SK-N-SH (cell line): ENCODE data around the gene ATM. TPM values are rescaled to one million over a fixed set of nuclear protein-coding genes. Genes with fewer than 3 reads are reported as not detected.

ENCODE experiments used
- CTCF ChIA-PET: fragments of 300-600, 350-600 bp; formaldehyde crosslinking; extraction: SDS; loops from one replicate; lab custom pipeline; 2021; lab: Yijun Ruan, JAX
- POLR2A ChIA-PET: fragments of 350-600 bp; sonication (Branson Sonifier 250); formaldehyde crosslinking; extraction: SDS; loops from one replicate; lab custom pipeline; 2020; ENCODE audit warnings: antibody characterized with exemption, inconsistent platforms; lab: Yijun Ruan, JAX
- DNase-seq: peaks from one replicate; pipeline ENCODE4 v3.0.0; 2012
- H2AFZ ChIP-seq: fragments of 200-600 bp; sonication (generic); 2 replicates; pipeline ENCODE4 v1.8.1; 2016; ENCODE audit warnings: antibody characterized with exemption, mild to moderate bottlenecking, low read depth
- H3F3A ChIP-seq: fragments of 200-600 bp; sonication (generic); replicated peaks from 2 replicates; pipeline ENCODE3; 2016; ENCODE audit warnings: antibody characterized with exemption, mild to moderate bottlenecking; ENCODE audit not compliant: insufficient read depth
- H3K27ac ChIP-seq, 2 experiments: fragments of 200-500 bp in 1 of 2; fragments of 200-600 bp in 1 of 2; sonication (Bioruptor generic) in 1 of 2; sonication (generic), shearing (Covaris generic) in 1 of 2; 2 replicates each; pipeline versions ENCODE4 v1.5.1 to v1.6.1; 2014 to 2016; ENCODE audit warnings: low read depth in 2 of 2, inconsistent platforms in 1 of 2, low read length in 1 of 2, mild to moderate bottlenecking in 1 of 2, mixed read lengths in 1 of 2
- H3K27me3 ChIP-seq: fragments of 200-600 bp; sonication (generic), shearing (Covaris generic); 2 replicates; pipeline ENCODE4 v1.6.1; 2016; ENCODE audit warnings: mixed run types; ENCODE audit not compliant: insufficient read depth
- H3K36me3 ChIP-seq, 2 experiments: fragments of 200-500 bp in 1 of 2; fragments of 200-600 bp in 1 of 2; sonication (Bioruptor generic) in 1 of 2; sonication (generic) in 1 of 2; replicated peaks in 1 of 2; 2 replicates each; pipeline versions ENCODE3 to v1.5.1; 2014 to 2016; ENCODE audit warnings: low read length in 1 of 2, mild to moderate bottlenecking in 1 of 2; ENCODE audit not compliant: insufficient read depth in 2 of 2, control insufficient read depth in 1 of 2
- H3K4me1 ChIP-seq, 2 experiments: fragments of 200-500 bp in 1 of 2; fragments of 200-600 bp in 1 of 2; sonication (Bioruptor generic) in 1 of 2; sonication (generic), shearing (Covaris generic) in 1 of 2; 2 replicates each; pipeline versions ENCODE4 v1.5.1 to v1.6.1; 2014 to 2016; ENCODE audit warnings: low read depth in 1 of 2, low read length in 1 of 2, mixed run types in 1 of 2; ENCODE audit not compliant: insufficient read depth in 2 of 2, control insufficient read depth in 1 of 2
- H3K4me2 ChIP-seq: fragments of 200-600 bp; sonication (generic), shearing (Covaris generic); 2 replicates; pipeline ENCODE4 v1.6.1; 2017; ENCODE audit warnings: mixed run types
- H3K4me3 ChIP-seq, 2 experiments: fragments of 200-500 bp in 1 of 2; fragments of 200-600 bp in 1 of 2; sonication (Bioruptor generic) in 1 of 2; sonication (generic), shearing (Covaris generic) in 1 of 2; 2 replicates each; pipeline versions ENCODE4 v1.5.1 to v1.8.1; 2014 to 2016; ENCODE audit warnings: low read depth in 2 of 2, inconsistent platforms in 1 of 2, low read length in 1 of 2, mild to moderate bottlenecking in 1 of 2, mixed read lengths in 1 of 2, moderate library complexity in 1 of 2
- H3K79me2 ChIP-seq: fragments of 200-600 bp; sonication (generic); 2 replicates; pipeline ENCODE4 v1.8.1; 2017; ENCODE audit warnings: mild to moderate bottlenecking; ENCODE audit not compliant: insufficient read depth
- H3K9ac ChIP-seq: fragments of 200-600 bp; sonication (generic); 2 replicates; pipeline ENCODE4 v1.6.1; 2017; ENCODE audit warnings: mixed run types
- H3K9me2 ChIP-seq: fragments of 200-600 bp; sonication (generic); 2 replicates; pipeline ENCODE4 v1.6.1; 2017; ENCODE audit warnings: mixed run types
- H3K9me3 ChIP-seq: fragments of 200-600 bp; sonication (generic); 2 replicates; pipeline ENCODE4 v1.6.1; 2017; ENCODE audit warnings: mixed run types, mild to moderate bottlenecking, moderate library complexity
- H4K20me1 ChIP-seq: fragments of 200-600 bp; sonication (generic); 2 replicates; pipeline ENCODE4 v1.6.1; 2017; ENCODE audit warnings: mild to moderate bottlenecking, mixed run types; ENCODE audit not compliant: insufficient read depth
- CTCF ChIP-seq: fragments of 200-600 bp; sonication (generic); IDR thresholded peaks from 2 replicates; pipeline ENCODE4 v1.6.1; 2017; ENCODE audit warnings: antibody characterized with exemption, mild to moderate bottlenecking, moderate library complexity
- ELF1 ChIP-seq: IDR thresholded peaks from 2 replicates; pipeline ENCODE4 v1.4.0; 2012
- EP300 ChIP-seq, 2 experiments: IDR thresholded peaks; 2 replicates each; pipeline versions ENCODE4 v1.4.0 to v1.6.1; 2012; ENCODE audit warnings: borderline replicate concordance in 1 of 2, low read depth in 1 of 2, low read length in 1 of 2
- FOSL2 ChIP-seq: IDR thresholded peaks from 2 replicates; pipeline ENCODE4 v1.4.0; 2012; ENCODE audit warnings: low read depth, mild to moderate bottlenecking, moderate library complexity, borderline replicate concordance
- FOXM1 ChIP-seq: IDR thresholded peaks from 2 replicates; pipeline ENCODE4 v1.4.0; 2012; ENCODE audit warnings: low read depth, mild to moderate bottlenecking
- GATA2 ChIP-seq: sonication (generic); formaldehyde crosslinking; IDR thresholded peaks from 2 replicates; pipeline ENCODE4 v1.5.0; 2020; ENCODE audit warnings: mild to moderate bottlenecking, missing genetic modification reagents
- MEF2A ChIP-seq: IDR thresholded peaks from 2 replicates; pipeline ENCODE4 v1.4.0; 2012; ENCODE audit warnings: low read depth, borderline replicate concordance
- MXI1 ChIP-seq: IDR thresholded peaks from 2 replicates; pipeline ENCODE4 v1.6.1; 2012; ENCODE audit warnings: mild to moderate bottlenecking, low read depth, low read length, improper control_type of control experiment
- NFIC ChIP-seq: IDR thresholded peaks from 2 replicates; pipeline ENCODE4 v1.4.0; 2012; ENCODE audit warnings: borderline replicate concordance
- PBX3 ChIP-seq: IDR thresholded peaks from 2 replicates; pipeline ENCODE4; 2012
- REST ChIP-seq: IDR thresholded peaks from 2 replicates; pipeline ENCODE4 v1.6.1; 2012; ENCODE audit warnings: mild to moderate bottlenecking, low read depth, low read length, moderate library complexity
- RFX5 ChIP-seq: IDR thresholded peaks from 2 replicates; pipeline ENCODE4 v1.6.1; 2012; ENCODE audit warnings: mild to moderate bottlenecking, improper control_type of control experiment, low read length
- SIN3A ChIP-seq: IDR thresholded peaks from 2 replicates; pipeline ENCODE4 v1.6.1; 2012; ENCODE audit warnings: low read depth, mild to moderate bottlenecking, low read length, moderate library complexity, borderline replicate concordance
- SMC3 ChIP-seq: IDR thresholded peaks from 2 replicates; pipeline ENCODE4 v1.6.1; 2012; ENCODE audit warnings: low read depth, low read length, improper control_type of control experiment
- TEAD4 ChIP-seq: IDR thresholded peaks from 2 replicates; pipeline ENCODE4 v1.4.0; 2012; ENCODE audit warnings: mild to moderate bottlenecking, borderline replicate concordance; ENCODE audit not compliant: insufficient read depth
- USF1 ChIP-seq: IDR thresholded peaks from 2 replicates; pipeline ENCODE4 v1.4.0; 2012; ENCODE audit warnings: low read depth, borderline replicate concordance
- ZBTB33 ChIP-seq: IDR thresholded peaks from 2 replicates; pipeline ENCODE4 v1.4.0; 2012; ENCODE audit warnings: low read depth, borderline replicate concordance
- WGBS: methylation state at CpG from one replicate; pipeline ENCODE4 v1.1.6; 2017; ENCODE audit warnings: low lambda C conversion rate; 5-methylcytosine and 5-hydroxymethylcytosine counted together
- polyA plus RNA-seq, 3 experiments: library from polyadenylated mRNA; depleted of rRNA; stranded (reverse); fragments of >200 nt; gene quantifications; 2 replicates each; pipeline ENCODE4 v1.2.3, GENCODE V29; 2012

Gene ATM
- polyA plus RNA-seq, 1 of the 3 experiments (the other 2 are of a cell fraction): 14.1 TPM

GRCh38 chr11:108289699-108290098 lies 66.8 kb downstream of the ATM start:
- Histone ChIP-seq H4K20me1 (no peaks in the 10 kb centered on the region), H3K4me2 (no peak overlapping the region), H3K4me3 (no peak overlapping the region), H3K9ac (no peak overlapping the region), H3K4me1 (no peaks in the 10 kb centered on the region), H3K9me3 (no peaks in the 10 kb centered on the region), H3K27me3 (no peaks in the 10 kb centered on the region), H3K27ac (no peak overlapping the region), H2AFZ (no peak overlapping the region), H3F3A (no peaks in the 10 kb centered on the region), H3K79me2 (no peaks in the 10 kb centered on the region; the same call in 1 of the 2 replicates), H3K9me2 (no peaks in the 10 kb centered on the region), H3K36me3 (peaks cover 52 to 73% of the 10 kb centered on the region in 2 experiments)
- WGBS: 82% methylated on average over 5 of the region's 6 CpGs
- ChIA-PET POLR2A (no interaction called here), CTCF (interaction anchor here (1.4 to 2.2 kb wide), 2 partner anchors 10 to 359 kb away, joined by 3 to 4 read pairs; no protein-coding TSS in a partner anchor)
- DNase-seq: no peak
- TF ChIP-seq PBX3: no peak
- no peak for TF ChIP-seq USF1
- no peak for TF ChIP-seq SMC3
- no peak for TF ChIP-seq EP300 (IDR thresholded peaks at IDR 0.05; ENCODE audit: borderline replicate concordance in 1 of 2, low read depth in 1 of 2, low read length in 1 of 2)
- no peak for TF ChIP-seq NFIC
- TF ChIP-seq, all 33 proteins: peak for 0

GRCh38 chr11:108293229-108293628 lies 70.4 kb downstream of the ATM start:
- 98% methylated on average over 3 of the region's 3 CpGs for WGBS
- Histone ChIP-seq H3K9me3 (no peaks in the 10 kb centered on the region), H3K27ac (no peak overlapping the region), H3F3A (peaks cover 9% of the 10 kb centered on the region), H3K4me1 (no peaks in the 10 kb centered on the region), H2AFZ (no peak overlapping the region), H3K79me2 (no peaks in the 10 kb centered on the region; the same call in 1 of the 2 replicates), H3K9me2 (no peaks in the 10 kb centered on the region), H3K9ac (no peak overlapping the region), H3K27me3 (no peaks in the 10 kb centered on the region), H3K4me3 (no peak overlapping the region), H3K36me3 (peaks cover 45 to 72% of the 10 kb centered on the region in 2 experiments), H4K20me1 (no peaks in the 10 kb centered on the region), H3K4me2 (no peak overlapping the region)
- no peak for DNase-seq
- ChIA-PET POLR2A (no interaction called here), CTCF (no interaction called here)
- no peak for TF ChIP-seq CTCF
- TF ChIP-seq TEAD4: no peak
- TF ChIP-seq ELF1: no peak
- TF ChIP-seq RFX5: no peak
- TF ChIP-seq MEF2A: no peak
- no peak for TF ChIP-seq EP300 (IDR thresholded peaks at IDR 0.05; ENCODE audit: borderline replicate concordance in 1 of 2, low read depth in 1 of 2, low read length in 1 of 2)
- no peak for TF ChIP-seq REST
- TF ChIP-seq USF1: no peak
- TF ChIP-seq GATA2 (CRISPR knock-in tag): no peak
- TF ChIP-seq FOXM1: no peak
- TF ChIP-seq MXI1: no peak
- TF ChIP-seq ZBTB33: no peak
- TF ChIP-seq FOSL2: no peak
- TF ChIP-seq SIN3A: no peak
